SU-DHL-6 (cell line): Measurements from ENCODE around the gene EN2.

Source experiments
- CTCF ChIP-seq: fragments of 200-600 bp; sonication (generic); IDR thresholded peaks from one replicate; pipeline ENCODE4 v1.5.1; 2017; ENCODE audit warnings: antibody characterized with exemption, mild to moderate bottlenecking, low read length, moderate library complexity; ENCODE audit not compliant: insufficient read depth, poor library complexity, severe bottlenecking
- EZH2phosphoT487 ChIP-seq: fragments of 200-600 bp; sonication (generic), shearing (Covaris generic); conservative IDR thresholded peaks from 2 replicates; pipeline ENCODE4 v1.6.1; 2018; ENCODE audit warnings: mild to moderate bottlenecking, antibody characterized with exemption, low read length, moderate library complexity, mixed read lengths

- no peak for TF ChIP-seq CTCF
- no peak for TF ChIP-seq EZH2phosphoT487
Measured at GRCh38 chr7:155449008-155449868, 8.7 kb upstream of the EN2 start.
